GM18499 (cell line): ENCODE data around the gene CNR1.
A peak's percentile ranks its signal among the peaks of the same experiment; 100 is the strongest.

ENCODE experiments used
- ATAC-seq: cut with Tn5 transposase; IDR thresholded peaks from one replicate; pipeline ENCODE4 v1.9.1; 2021; ENCODE audit warnings: moderate number of reproducible peaks; ENCODE audit not compliant: insufficient read depth, unreplicated experiment

The CNR1 gene

DNA sequence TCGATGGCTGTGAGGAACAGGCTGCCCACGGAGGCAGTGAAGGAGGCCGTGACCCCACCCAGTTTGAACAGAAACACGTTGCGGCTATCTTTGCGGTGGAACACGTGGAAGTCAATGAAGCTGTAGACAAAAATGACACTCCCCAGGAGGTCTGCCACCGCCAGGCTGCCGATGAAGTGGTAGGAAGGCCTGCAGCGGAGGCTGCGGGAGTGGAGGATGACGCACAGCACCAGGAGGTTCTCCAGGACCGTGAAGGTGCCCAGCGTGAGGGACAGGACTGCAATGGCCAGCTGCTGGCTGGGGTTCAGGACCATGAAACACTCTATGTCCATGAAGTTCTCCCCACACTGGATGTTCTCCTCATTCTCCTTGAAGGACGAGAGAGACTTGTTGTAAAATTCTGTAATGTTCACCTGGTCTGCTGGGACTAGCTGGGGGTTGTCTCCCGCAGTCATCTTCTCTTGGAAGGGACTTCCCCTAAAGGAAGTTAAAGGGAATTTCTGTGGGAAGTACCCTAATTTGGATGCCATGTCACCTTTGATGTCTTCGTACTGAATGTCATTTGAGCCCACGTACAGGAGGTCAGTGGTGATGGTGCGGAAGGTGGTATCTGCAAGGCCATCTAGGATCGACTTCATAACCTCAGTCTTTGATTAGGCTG is 21.4 kb downstream of the CNR1 start:
- no peak for ATAC-seq

DNA sequence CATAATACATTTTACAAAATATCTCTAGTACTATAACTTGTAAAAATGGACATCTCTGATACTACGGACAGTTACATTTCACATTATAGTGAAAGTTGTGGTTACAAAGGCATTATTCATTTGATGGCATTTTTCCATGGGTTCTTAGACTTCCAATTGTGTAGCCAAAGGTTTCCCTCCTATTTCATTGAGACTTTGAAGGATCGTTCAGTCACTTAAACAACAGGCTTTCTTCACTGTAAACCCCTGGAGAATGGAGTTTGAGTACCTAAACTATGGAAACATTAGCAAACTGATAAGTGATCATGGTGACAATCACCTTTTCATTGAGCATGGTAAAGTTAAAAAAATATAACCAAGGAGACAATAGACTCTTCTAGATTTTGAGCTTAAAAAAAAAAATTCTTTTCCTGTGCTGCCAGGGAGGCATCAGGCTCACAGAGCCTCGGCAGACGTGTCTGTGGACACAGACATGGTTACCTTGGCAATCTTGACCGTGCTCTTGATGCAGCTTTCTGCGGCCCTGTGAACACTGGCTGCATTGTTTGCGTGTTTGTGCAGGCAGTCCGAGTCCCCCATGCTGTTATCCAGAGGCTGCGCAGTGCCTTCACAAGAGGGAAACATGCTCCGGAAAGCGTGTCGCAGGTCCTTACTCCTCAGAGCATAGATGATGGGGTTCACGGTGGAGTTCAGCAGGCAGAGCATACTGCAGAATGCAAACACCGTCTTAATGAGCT is 22.6 kb downstream of the CNR1 start:
- no peak for ATAC-seq

DNA sequence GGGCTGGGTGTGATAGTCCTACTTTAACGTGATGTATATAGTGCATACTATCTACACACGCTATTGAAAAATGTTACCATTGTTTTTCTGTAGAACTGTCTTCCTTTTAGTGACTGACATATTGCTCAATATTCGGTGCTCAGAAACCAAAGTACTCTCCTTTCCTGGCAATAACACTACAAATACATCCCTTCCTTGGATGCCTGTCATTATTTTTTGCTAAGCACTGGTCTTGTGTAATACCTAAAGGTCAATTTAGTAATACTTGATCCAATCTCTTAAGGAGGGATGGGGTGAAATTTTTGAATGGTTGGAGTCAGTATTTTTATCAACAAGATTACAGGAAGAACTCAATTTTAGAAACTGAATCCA is 23.9 kb downstream of the CNR1 start:
- no peak for ATAC-seq

DNA sequence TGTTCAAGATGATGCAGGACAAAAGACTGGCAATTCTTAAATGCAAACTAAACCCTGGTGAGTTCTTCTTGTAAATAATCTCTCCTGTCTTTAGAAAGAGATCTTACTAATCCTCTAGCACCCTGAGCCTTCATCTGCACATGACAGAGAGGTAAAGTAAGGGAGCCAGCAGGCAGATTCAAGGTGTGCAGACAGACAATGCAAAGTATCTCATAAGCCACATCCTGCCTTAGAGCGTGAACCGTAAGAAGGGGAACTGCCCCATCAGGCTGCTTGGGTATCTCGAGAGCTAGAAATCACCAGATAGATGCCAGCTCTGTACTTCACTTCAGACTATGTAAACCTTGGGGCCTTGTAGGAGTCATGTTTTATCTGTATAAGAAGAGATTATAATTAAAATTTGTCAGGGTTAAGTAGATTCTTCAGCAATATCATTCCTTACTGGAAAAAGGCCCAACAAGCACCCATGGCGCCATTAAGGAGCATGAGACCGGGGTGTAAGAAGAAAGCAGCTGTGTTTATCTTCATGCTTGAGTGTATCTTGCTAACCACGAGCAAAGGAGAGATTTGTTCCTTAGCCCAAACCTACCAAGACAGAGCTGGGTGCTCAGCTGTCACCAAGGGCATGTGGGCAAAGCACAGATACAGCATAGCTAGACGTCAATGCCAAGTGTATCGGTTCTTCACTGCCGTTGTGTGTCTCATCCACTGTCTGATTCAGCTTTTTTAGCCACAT is 24.4 kb downstream of the CNR1 start:
- ATAC-seq: peak; percentile 92

DNA sequence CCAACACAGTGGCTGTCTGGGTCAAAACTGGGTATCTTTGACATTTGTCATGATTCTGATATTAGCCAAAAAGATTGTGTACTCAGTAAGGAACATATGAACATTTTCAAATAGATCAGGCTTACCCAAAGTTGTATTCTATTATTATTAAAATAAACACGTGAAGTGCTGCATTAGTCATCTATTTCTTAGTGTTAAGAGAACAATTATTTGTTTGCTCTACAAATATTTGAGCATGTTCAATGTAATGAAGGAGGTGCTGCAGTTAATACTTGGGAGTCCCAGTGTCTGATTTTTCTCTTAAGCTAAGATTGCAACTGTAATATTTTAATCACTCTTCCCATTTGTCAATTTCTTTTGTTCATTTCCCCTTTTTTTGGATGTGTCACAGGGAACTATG is 28.2 kb downstream of the CNR1 start:
- no peak for ATAC-seq

DNA sequence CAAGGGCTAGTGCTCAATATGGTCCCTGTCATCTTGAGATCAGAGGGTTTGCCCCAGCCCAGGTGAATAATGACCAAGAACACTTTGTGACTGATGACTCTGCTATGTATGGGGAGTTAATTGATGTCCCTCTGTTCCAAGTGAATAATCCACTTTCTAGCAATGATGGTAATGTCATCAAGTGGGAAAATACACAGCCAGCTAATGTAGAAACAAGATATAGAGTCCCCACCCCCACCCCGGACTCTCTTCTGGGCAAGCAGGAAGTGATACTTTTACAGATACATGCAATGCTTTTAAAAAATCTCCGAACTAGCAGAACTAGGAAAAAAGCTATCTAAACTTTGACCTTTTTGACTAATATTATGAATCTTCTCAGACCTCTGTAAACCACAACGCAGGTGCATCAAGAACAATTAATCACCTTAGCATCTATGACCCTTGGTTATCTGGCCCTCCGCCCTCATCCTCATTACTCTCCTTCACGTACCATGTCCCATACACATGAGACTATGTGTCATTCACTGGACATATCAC is 30.5 kb downstream of the CNR1 start:
- peak; percentile 71 for ATAC-seq

DNA sequence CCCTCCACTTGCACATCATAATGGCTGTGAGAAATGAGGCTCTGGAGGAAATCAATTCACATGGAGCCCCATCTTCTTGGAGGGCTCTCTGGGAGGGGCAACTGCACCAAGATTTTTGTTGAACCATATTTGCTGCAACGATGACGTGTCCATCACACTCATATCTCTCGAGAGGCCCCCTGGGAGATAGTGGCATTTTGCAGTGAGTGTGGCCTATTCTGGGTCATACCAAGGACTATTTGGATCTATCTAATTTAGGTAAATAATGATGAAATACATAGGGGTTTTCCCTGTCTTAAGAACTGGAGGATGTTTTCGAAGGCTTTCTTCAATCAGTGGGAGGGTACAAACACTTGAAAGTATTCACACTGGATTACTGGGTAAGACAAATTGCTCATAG is 31.6 kb downstream of the CNR1 start:
- ATAC-seq: no peak

DNA sequence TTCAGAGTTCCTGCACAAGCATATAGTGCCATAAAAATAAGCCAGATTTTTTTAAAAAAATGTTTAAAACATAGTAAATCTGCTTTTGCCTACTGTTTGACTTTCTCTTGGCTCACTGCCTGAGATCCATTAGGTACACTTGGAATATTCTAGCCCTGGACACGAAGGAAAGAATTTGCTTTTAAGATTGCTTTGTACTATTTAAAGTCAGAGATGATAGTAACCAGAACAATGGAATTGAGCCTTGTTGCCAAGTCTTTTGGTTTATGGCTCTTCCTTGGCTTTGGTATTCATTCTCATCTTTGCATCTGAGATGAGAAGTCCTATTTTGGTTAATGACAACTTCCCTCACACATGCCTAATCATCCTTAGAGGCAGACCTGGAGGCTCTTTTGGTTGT is 32.4 kb downstream of the CNR1 start:
- no peak for ATAC-seq

DNA sequence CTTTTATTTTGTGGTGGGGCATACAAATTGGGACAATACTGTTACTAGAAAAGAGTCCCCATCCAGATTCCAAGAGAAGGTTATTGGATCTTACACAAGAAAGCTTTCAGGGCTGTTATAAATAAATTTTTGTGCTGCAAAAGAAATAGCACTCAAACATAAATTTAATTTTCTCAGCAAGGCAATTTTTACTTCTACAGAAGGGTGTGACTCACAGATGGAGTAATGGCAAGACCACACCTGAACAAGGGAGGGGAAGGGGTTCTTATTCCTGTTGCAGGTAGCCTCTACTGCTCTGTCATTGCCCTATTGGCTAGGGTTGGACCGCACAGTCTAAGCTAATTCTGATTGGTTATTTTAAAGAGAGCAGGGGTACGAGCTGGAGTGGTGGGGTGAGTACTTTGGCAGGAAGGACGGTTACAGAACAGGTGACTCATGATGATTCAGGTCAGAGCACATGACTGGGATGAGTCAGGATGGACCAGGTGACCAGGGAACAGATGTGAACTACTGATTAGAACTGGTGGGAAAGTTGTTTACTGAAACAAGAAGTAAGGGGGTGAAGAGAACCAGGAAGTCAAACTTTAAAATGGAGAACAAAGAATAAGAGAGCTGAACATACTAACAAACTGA is 41.1 kb downstream of the CNR1 start:
- ATAC-seq: no peak

DNA sequence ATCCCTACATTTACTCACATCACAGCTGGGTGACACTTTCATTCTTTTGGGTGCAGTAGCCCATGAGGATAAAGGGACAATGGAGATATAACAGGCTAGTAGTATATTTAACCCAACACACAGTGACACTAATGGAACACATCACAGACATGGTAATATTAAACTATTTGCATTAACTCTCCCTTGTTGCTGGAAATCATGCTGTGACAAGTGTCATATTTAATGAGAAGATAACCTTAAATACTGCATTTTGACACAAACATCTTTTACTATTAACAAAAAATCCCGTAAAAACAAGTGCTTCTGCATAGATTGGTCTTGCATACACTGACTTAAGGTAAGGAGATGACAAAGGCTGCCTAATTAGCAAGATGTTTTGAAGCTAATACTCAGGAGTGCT is 45.5 kb downstream of the CNR1 start:
- no peak for ATAC-seq

DNA sequence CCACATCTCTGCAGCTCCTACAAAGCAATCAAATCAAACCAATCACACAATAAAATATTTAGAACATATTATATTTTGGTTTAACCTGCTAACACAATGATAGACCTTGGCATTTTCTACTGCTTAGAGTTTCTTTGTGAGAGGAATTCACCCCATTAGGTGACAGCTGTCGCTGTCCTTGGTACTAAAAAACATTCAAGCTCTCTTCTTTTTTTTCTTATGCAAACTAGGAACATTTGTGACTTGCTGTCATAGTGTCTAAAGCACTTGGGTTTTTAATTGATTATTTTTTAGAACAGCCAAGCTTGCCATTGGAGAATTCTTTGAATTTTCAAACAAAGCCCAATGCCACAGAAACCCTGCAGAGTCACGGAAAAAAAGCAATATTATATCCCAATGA is 46.4 kb downstream of the CNR1 start:
- no peak for ATAC-seq

DNA sequence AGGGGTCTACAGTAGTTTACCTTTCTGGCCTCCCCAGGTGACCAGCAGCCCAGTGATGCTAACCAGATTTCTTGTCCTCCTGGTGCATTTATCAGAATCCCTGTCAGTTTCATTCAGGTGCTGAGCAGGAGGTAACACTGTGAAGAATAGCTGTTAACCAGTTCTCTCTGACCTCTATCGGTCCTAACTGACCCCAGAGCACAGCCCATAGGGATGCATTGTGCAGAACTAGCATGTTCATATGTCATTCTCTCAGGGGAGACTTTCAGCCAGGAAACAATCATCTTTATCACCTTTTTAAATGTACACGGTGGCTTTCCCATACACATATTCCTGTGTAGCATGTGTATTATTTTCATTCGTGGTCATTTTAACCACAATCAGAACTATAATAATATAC is 49.9 kb downstream of the CNR1 start:
- ATAC-seq: no peak

DNA sequence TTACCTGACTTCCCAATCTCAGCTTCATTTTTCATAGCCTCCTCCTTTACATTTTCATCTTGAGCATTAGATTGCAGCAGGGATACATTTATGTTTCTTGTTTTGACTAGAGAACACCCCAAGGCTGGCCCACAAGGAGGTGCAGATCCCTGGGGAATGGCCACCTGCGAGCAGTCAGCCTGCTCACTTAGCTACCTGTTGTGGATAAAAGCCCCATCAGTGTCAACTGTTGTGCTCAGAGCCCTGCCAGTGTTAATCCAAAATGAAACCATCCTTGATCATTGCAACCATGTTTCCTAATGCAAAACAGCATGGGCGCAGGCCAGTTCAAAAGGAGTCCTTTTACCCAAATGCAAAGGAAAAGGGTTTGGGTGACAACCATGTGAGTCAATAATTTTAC is 50.8 kb downstream of the CNR1 start:
- no peak for ATAC-seq

DNA sequence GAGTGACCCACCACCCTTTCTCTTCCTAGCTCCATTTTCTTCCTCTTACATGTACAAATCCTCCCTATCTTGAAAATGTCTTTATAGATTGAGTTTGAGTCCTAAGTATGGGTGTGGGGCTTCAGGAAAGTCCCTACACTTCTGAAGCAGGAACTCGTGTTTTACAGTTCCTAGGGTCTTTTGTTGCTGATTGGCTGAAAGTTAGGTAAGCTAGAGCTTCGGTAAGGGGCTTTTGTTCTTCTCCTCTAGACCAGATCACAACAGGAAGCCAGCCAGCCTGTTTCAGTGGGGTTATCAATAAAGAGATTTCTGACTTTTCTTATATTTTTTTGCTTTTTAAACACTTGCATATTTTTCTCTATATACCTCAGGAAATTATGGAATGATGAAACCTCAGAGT is 51.3 kb downstream of the CNR1 start:
- no peak for ATAC-seq

DNA sequence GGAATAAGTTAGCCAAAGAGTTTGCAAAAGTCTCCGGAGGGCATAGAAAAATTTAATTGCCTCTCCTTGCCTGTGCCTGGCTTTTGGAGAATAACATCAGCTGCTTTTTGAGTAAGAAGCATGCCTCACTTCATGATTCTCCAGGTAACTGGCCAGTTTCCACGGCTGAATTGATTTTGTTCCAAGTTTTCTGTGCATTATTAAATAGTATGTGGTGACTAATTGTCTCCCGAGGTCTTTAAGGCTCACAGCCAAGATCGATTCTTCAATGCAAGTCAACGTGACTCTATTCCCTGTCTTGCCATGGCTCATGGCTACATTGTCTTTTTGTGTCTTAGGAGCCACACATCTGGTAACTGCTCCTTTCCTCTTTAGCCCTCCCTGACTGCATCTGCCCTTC is 54.2 kb downstream of the CNR1 start:
- no peak for ATAC-seq

DNA sequence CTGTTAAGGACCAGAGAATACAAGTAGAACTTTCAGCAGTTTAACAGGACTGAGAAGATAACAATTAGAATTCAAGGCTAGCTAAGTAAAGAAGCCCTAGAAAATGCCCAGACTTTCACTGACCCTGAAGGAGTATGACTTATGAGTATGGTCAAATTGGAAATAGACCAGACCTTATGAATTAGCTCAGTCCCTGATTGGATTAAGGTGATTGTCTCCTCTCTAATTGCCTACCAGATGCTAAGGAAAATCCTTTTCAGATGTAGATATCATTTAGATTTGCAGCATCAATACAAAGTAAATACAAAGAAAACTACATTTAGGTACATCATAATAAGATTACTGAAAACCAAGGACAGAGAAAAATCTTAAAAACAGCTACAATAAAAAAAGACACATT is 58.9 kb downstream of the CNR1 start:
- ATAC-seq: no peak

DNA sequence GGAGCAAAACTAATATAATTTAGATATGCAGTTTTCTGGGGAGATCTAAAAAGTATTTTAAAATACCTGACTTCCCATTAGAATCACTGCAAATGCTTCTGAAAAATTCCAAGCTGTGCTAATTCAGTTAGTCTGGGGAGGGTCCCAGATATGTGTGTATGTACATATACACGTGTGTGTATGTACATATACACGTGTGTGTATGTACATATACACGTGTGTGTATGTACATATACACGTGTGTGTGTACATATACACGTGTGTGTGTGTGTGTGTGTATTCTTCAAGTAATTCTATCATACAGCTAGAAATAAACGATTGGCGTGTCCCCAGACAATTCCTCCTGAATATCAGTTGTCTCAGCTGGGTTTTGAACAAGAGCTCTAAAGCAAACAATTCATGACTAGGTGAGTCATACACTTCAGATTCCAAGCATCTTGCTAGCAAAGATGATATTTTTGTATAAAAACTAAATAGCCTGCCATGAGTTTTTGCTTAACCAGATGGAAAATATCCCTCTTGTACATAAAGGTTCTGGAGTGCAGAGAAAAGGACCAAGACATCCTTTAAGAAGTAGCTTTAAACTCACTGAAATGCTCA is 60.3 kb downstream of the CNR1 start:
- ATAC-seq: no peak
